ENCODE measurements around the gene DMBX1. TPM values are rescaled to one million over a fixed set of nuclear protein-coding genes. Genes with fewer than 3 reads are reported as not detected.

The DMBX1 gene
- total RNA-seq, 2 donors from 2014 or later = 5.7 to 16.6 TPM

GRCh38 chr1:46457178-46457577 is 32.5 kb upstream of the DMBX1 start:
- H3K36me3 Mint-ChIP-seq (ENCODE audit: low read depth) = no peaks in the 10 kb centered on the region
- Histone ChIP-seq H3K36me3 (ENCODE audit: control insufficient read depth, insufficient read depth, low read length) (no peaks in the 10 kb centered on the region), H3K4me3 (ENCODE audit: low read length) (no peak overlapping the region), H3K4me1 (ENCODE audit: control insufficient read depth, insufficient read depth, low read length) (peaks cover 13% of the 10 kb centered on the region), H3K9ac (ENCODE audit: extremely low read depth, low read length, poor library complexity, severe bottlenecking) (no peak overlapping the region), H3K27ac (ENCODE audit: low read depth, low read length) (no peak overlapping the region), H3K9me3 (ENCODE audit: control insufficient read depth, low read length) (no peaks in the 10 kb centered on the region), H3K27me3 (ENCODE audit: control insufficient read depth, insufficient read depth, low read length, poor library complexity, severe bottlenecking) (peaks cover 96% of the 10 kb centered on the region)
- no peak overlapping the region for H3K27ac Mint-ChIP-seq
- H3K4me1 Mint-ChIP-seq = peaks cover 36% of the 10 kb centered on the region
- no peak for DNase-seq
- H3K9me3 Mint-ChIP-seq = no peaks in the 10 kb centered on the region
- peaks cover 96% of the 10 kb centered on the region for H3K27me3 Mint-ChIP-seq (ENCODE audit: insufficient read depth)
- no peak for TF ChIP-seq CTCF (conservative IDR thresholded peaks at IDR 0.05)
- no peak overlapping the region for H3K4me3 Mint-ChIP-seq
- WGBS, 2 experiments (ENCODE audit: insufficient coverage in 1 of 2, insufficient read length in 1 of 2) = 93 to 100% methylated on average over 1 to 6 of the region's 6 CpGs

GRCh38 chr1:46458190-46458589 is 31.4 kb upstream of the DMBX1 start:
- Histone ChIP-seq H3K4me3 (ENCODE audit: low read length) (no peak overlapping the region), H3K9ac (ENCODE audit: extremely low read depth, low read length, poor library complexity, severe bottlenecking) (no peak overlapping the region), H3K27me3 (ENCODE audit: control insufficient read depth, insufficient read depth, low read length, poor library complexity, severe bottlenecking) (peaks cover 91% of the 10 kb centered on the region), H3K4me1 (ENCODE audit: control insufficient read depth, insufficient read depth, low read length) (peaks cover 13% of the 10 kb centered on the region), H3K36me3 (ENCODE audit: control insufficient read depth, insufficient read depth, low read length) (no peaks in the 10 kb centered on the region), H3K9me3 (ENCODE audit: control insufficient read depth, low read length) (no peaks in the 10 kb centered on the region), H3K27ac (ENCODE audit: low read depth, low read length) (no peak overlapping the region)
- DNase-seq = no peak
- no peak overlapping the region for H3K27ac Mint-ChIP-seq
- H3K36me3 Mint-ChIP-seq (ENCODE audit: low read depth) = no peaks in the 10 kb centered on the region
- WGBS, 2 experiments (ENCODE audit: insufficient coverage in 1 of 2, insufficient read length in 1 of 2) = 69 to 87% methylated on average over 3 to 4 of the region's 4 CpGs
- no peaks in the 10 kb centered on the region for H3K9me3 Mint-ChIP-seq
- H3K4me3 Mint-ChIP-seq = no peak overlapping the region
- H3K27me3 Mint-ChIP-seq (ENCODE audit: insufficient read depth) = peaks cover 95% of the 10 kb centered on the region
- TF ChIP-seq CTCF (conservative IDR thresholded peaks at IDR 0.05) = no peak
- peaks cover 36% of the 10 kb centered on the region for H3K4me1 Mint-ChIP-seq

- WGBS, 2 experiments (ENCODE audit: insufficient coverage in 1 of 2, insufficient read length in 1 of 2) = 74 to 78% methylated on average over 4 to 7 of the region's 7 CpGs
- Histone ChIP-seq H3K27me3 (ENCODE audit: control insufficient read depth, insufficient read depth, low read length, poor library complexity, severe bottlenecking) (peaks cover 89% of the 10 kb centered on the region), H3K4me1 (ENCODE audit: control insufficient read depth, insufficient read depth, low read length) (peaks cover 13% of the 10 kb centered on the region)
Observed at GRCh38 chr1:46458846-46459245, 30.8 kb upstream of the DMBX1 start.

More at GRCh38 chr1:46458846-46459245, 30.8 kb upstream of the DMBX1 start:
- Mint-ChIP-seq H3K27ac (no peak overlapping the region), H3K27me3 (ENCODE audit: insufficient read depth) (peaks cover 95% of the 10 kb centered on the region), H3K4me3 (no peak overlapping the region), H3K4me1 (peaks cover 37% of the 10 kb centered on the region), H3K9me3 (no peaks in the 10 kb centered on the region), H3K36me3 (ENCODE audit: low read depth) (no peaks in the 10 kb centered on the region)
- Histone ChIP-seq H3K9ac (ENCODE audit: extremely low read depth, low read length, poor library complexity, severe bottlenecking) (no peak overlapping the region), H3K36me3 (ENCODE audit: control insufficient read depth, insufficient read depth, low read length) (no peaks in the 10 kb centered on the region), H3K9me3 (ENCODE audit: control insufficient read depth, low read length) (no peaks in the 10 kb centered on the region), H3K4me3 (ENCODE audit: low read length) (no peak overlapping the region), H3K27ac (ENCODE audit: low read depth, low read length) (no peak overlapping the region)
- no peak for DNase-seq
- no peak for TF ChIP-seq CTCF (conservative IDR thresholded peaks at IDR 0.05)

Data from endodermal cell (in vitro differentiated cells).